ENCODE data around the gene PPP1R3E.

PPP1R3E gene

GRCh38 chr14:23248601-23249000 lies 54.1 kb downstream of the PPP1R3E start:
- DNase-seq (ENCODE audit: low read depth): no peak

Measured in fibroblast of gingiva (primary cell).